NCI-H226 (cell line): ENCODE results near the gene ELF4.

Experiments used
- DNase-seq: peaks from one replicate; pipeline ENCODE4 v3.0.0-alpha.2; 2015

The ELF4 gene

GRCh38 chrX:130110379-130111219 lies at the start of gene ELF4:
Gene ELF4, minus strand, starts transcription at chrX:130110497. Its CDS starts 29,167 bp downstream, at chrX:130081330.
- peak; percentile 77 for DNase-seq

DNA sequence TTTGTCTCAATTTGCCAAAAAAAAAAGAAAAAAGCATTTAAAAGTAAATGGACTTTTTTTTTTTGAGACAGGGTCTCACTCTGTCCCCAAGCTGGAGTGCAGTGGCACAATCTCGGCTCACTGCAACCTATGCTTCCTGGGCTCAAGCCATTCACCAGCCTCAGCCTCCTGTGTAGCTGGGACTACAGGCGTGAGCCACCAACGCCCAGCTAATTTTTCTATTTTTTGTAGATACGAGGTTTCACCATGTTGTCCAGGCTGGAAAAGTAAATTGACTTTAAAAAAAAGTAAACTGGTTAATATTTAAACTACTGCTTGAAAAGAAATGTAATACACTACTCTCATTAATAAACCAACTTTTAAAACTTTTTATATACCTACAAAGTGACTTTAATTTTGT lies 49.5 kb upstream of the ELF4 start:
- DNase-seq, result no peak

- DNase-seq, result no peak
Measured at GRCh38 chrX:130158311-130158710, 48.0 kb upstream of the ELF4 start.

DNA sequence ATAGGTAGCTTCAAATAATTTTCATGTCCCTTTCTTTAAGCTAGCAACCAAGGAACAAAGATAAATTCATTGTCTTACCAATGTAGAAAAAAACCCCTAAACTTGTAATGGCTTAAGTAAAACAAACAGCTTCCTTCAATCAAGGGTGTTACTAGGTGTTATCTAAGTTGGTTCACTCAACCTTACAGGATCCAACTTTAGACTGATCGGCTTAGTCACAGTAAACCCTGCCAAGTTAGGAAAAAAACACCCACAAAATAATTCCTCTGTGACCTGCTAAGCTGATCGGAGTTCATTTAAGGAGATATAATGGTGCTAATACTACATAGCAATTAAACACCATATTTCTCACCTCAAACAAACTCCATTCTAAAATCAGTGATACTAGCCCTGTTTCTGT lies 45.3 kb upstream of the ELF4 start:
- DNase-seq, result no peak

GRCh38 chrX:130147631-130148030 lies 37.3 kb upstream of the ELF4 start:
- no peak for DNase-seq

- no peak for DNase-seq
Measured at GRCh38 chrX:130145123-130145522, 34.8 kb upstream of the ELF4 start.

DNA sequence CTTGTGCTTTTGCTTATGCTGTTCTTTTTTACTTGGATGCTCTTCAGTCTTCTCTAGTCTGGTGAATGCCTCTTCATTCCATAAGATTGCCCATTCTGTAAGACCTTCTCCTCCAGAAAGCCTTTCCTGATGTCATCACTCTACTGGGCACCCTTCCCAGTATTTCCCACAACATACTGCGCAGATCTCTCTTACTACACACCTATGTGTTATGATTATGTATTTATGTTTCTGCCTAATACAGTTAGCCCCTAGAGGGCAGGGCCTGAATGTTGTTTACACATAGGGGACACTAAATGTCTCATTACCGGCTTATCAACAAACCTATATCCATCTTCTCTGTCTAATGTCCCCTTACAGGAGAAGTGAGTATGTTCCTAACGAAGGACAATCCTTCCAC lies 34.2 kb upstream of the ELF4 start:
- peak; percentile 77 for DNase-seq

DNA sequence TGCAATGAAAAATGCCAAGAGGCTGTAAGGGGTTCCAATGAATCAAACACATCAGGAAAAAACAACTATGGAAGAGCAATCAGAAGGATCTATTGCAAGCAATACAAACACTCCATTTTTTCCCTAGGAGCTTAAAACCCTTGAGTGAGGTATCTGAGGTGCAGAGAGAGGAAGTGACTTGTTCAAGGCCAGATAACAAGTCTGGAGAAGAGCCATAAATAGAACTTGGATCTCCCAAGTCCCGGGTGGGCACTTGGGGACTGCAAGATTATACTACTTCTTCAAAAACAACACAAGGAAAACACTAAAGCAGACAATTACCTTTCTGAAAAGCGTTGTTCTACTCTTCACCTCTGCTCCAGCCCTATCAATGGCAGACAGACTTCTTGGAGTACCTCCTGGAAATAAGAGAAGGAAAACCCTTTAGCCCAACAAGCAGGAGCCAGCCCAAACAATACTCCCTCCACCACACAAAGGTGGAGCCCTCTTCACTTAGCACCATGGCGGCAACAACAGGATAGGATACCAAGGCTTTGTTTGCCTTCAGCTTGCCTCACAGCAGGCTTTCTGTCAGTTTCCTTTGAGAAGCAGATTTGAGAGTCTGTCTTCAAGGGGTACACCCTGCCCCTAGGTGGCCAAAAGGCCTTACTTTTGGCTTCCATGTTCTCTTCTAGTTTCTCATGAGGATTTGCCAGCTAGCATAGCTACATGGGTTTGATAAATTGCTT lies 29.3 kb upstream of the ELF4 start:
- DNase-seq, result no peak

- DNase-seq, result no peak
Measured at GRCh38 chrX:130136961-130137360, 26.7 kb upstream of the ELF4 start.

DNA sequence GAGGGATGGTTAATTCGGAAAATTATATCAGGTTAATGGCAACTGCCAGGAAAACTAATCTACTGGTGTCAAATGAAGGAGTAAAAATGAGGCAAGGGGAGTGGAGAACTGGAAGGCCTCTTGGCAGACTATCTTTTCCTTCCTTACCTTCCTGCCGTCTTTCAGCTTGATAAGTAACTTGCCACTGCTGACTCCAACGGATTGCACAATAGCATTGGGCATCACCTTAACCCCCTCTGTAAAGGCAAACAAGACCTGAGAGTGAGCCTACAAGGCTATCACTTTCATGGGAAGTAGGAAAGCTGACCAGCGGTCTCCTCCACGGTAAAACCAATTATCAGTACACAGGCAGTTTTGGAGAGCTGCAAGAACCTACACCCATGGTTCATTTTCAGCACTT lies 26.2 kb upstream of the ELF4 start:
- no peak for DNase-seq

DNA sequence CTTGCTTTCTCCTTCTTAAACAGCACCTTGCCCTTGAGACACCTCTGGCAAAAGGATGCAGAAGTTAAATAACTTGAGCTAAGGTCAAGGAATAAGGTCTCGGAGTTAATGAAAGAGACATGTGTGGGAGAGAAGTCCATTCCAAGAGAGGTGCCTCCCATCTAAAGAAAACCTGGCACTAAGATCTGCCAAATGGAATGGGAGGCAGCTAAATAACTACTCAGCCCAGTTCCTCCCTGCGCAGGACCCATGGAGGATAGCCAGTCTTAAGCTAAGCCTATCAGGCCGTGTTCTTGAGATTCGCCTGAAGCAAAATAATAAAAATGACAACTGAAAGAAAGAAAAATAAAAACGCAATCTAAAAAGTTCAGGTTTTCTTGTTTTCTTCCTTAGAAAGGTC lies 20.7 kb upstream of the ELF4 start:
- DNase-seq, result no peak

DNA sequence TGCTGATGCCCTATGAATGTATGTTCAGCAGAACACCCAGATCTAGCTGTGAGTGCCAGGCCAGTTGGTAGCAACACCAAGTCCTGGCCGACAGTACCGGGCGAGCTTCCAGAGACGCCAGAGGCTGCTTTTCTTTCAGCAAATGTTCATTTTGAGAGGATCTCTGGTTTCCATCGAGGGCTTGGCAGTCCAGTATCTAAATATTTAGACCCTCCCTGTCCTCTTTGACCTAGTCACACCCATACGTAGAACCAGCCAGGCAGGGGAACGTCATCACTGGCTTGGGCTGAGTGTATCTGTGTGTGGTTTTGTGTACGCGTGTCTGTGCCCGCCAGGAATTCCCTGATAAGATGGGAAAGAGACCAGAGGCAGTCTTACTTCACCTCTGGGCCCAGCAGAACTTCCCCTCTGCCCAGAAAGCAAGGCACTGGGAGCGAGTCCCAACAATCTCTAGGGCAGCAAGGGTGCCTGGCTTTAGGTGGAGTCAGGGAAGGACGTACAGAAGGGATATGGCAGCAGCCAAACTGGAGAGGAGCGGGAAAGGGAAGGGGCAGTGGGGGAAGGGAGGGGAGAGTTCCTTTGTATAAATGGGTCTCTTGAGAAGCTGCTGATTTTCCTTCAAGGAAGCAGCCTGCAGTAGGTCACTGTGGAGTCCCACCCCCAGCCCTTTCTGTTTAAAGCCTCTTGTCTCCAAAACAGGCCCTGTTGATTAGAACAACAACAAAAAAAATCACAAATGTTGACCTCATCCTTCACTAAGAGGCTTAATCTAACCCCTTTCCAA lies 15.0 kb upstream of the ELF4 start:
- DNase-seq, result peak; percentile 88

GRCh38 chrX:130124577-130124976 lies 14.3 kb upstream of the ELF4 start:
- DNase-seq, result no peak

GRCh38 chrX:130121505-130121800 lies 11.2 kb upstream of the ELF4 start:
- DNase-seq, result no peak

GRCh38 chrX:130120746-130121504 lies 10.6 kb upstream of the ELF4 start:
- peak; percentile 78 for DNase-seq

DNA sequence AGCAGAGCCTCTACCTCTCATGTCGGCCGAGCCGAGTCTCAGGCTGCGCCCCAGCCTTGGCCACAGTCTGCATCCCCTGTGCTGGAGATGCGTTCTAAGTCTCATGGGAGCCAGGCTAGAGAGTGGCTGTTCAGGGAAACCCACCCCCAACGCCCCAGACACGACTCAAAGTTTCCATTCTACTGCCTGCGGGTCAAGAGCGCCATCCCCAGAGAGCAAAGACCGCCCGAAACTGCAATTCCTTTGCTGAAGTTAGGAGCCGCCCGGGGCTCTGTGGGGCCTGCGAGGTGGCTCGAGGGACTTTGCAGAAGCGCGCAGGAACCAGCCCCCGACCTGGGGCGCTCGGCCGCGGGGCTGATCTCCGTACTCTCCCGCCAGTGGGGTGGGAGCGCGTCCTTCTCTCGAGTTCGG lies 10.0 kb upstream of the ELF4 start:
- DNase-seq, result no peak

GRCh38 chrX:130119312-130119898 lies 9.1 kb upstream of the ELF4 start:
- DNase-seq, result no peak

DNA sequence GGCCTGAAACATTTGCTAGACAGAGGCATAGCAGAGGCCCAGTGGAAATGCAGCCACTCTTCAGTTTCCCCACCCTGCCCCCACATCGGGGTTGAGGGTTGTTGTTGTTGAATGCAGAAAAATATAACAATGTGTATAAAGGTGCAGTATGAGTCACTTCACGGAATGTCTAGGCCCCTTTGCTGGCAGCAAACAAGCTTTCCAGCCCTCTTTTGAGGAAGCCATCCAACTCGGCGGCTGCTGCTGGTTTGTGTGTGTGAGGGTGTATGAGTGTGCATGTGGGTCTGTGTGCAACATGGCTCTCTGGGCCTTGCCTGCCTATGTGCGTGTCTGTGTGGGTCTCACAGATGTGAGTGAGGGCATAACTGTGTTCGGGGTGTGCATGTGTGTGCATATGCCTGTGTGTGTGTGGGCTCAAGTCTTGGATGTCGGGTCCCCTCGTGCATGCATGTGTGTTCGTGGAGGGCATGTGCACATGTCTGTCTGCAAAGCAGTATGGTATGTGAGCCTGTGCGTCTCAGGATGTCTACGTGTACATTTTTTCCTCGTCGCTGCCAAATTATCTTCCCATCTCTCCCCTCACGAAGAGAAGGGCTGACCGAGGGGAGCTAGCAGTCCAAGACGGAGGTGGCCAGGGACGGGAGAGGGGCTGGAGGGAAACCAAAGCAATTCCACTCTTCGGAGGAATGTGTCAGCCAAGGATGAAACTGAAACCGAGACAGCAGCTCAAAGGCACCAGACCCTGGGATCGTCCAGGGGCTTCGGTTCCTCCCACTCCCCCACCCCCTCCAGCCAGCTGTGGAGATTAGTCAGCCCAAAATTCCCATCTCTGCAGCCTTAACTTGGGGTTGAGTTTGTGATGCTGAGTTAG lies 8.4 kb upstream of the ELF4 start:
- DNase-seq, result peak; percentile 62

DNA sequence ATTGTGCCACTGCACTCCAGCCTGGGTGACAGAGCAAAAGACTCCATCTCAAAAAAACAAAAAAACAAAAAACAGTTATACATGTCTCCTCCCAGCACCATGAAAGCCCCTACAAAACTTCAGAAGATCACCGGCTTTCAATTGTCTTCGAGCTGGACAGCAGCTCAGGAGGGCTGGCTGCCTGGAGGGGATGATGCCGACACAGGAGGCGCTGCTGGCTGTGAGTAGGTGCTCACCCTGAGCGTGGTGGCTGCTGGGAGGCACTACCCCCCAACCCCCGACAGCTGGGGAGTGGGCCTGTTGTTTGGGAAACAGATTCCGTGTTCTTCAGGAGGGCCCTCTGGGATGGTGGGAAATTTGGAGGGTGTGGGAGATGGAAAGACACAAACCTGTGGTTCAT lies 6.9 kb upstream of the ELF4 start:
- DNase-seq, result no peak

DNA sequence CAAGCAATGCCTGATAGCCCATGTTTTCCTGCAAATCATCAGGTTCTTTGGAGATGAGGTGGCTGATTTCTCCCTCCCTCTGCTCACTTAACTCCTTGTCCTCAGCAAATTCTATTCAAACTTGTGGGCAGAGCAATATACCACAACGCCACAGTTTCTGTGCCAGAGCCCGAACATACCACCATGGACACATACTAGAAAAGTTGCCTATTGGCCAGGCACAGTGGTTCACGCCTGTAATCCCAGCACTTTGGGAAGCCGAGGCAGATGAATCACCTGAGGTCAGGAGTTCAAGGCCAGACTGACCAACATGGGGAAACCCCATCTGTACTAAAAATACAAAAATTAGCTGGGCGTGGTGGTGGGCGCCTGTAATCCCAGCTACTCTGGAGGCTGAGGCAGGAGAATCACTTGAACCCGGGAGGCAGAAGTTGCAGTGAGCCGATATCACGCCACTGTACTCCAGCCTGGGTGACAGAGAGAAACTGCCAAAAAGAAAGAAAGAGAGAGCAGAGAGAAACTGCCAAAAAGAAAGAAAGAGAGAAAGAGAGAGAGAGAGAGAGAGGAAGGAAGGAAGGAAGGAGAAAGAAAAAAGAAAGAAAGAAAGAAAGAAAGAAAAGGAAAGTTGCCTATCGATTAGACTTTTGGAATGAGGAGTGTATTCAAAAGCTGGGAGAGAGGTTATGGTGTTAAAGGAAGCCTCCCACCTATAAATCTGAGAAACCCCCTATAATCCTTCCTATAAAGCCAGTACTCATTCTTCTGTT lies 5.0 kb upstream of the ELF4 start:
- peak; percentile 52 for DNase-seq

DNA sequence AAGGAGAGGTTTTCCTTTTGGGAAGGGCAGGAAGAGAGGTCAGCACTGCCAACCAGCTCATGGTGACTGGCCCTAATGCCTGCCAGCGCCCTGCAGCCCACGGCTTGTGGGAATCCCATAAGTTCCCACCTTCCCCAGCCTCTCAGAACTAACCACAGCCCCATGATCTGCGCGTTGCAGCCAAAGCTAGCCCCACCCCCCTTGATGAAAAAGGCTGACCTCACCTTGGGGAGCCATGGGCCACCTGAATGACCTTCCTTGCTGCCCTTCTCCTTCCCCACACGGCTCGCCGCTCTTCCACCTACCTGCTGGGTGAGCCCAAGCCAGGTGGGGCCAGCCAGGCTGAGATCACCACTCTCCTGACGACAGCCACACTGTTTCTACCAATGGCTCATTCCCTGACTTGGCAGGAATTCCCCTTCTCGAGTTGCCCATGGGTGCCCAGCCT lies 3.9 kb upstream of the ELF4 start:
- DNase-seq, result peak; percentile 62
